ENCODE data around the gene ATP7A. TPM values are rescaled to one million over a fixed set of nuclear protein-coding genes. Genes with fewer than 3 reads are reported as not detected.

ATP7A gene
- polyA plus RNA-seq, 2 of the 4 experiments (the other 2 are of a cell fraction): 6.5 to 12.2 TPM

- ChIA-PET CTCF (no interaction called here), POLR2A (no interaction called here)
- H3K4me2 ChIP-seq: no peak overlapping the region
- H3K9me3 ChIP-seq: 0 out of 3 replicates have a peak, but pooled peaks cover 5% of the 10 kb centered on the region
- no peak overlapping the region for H3K4me3 ChIP-seq
- peaks cover 10% of the 10 kb centered on the region; the same call in 1 of the 3 replicates for H3K4me1 ChIP-seq
- FAIRE-seq: peak; percentile 49
- DNase-seq (ENCODE audit: low read depth in 1 of 2, low spot score in 1 of 2): no peak
- WGBS (ENCODE audit: missing lambda C conversion rate): 94% methylated on average over 2 of the region's 2 CpGs
- no peak for ATAC-seq
- TF ChIP-seq RFX5 (IDR thresholded peaks at IDR 0.05) (no peak), GATA3 (IDR thresholded peaks at IDR 0.05; ENCODE audit: borderline replicate concordance) (no peak), HEYL (CRISPR knock-in tag; IDR thresholded peaks at IDR 0.05) (no peak), BHLHE40 (IDR thresholded peaks at IDR 0.05; ENCODE audit: low read depth, low read length) (no peak), PBX3 (IDR thresholded peaks at IDR 0.05) (no peak), PHF8 (IDR thresholded peaks at IDR 0.05; ENCODE audit: borderline replicate concordance, low read depth) (no peak)
- no peak overlapping the region for H3K27ac ChIP-seq
Measured at GRCh38 chrX:77961063-77961462, 50.6 kb downstream of the ATP7A start.

GRCh38 chrX:77962068-77962902 is 51.8 kb downstream of the ATP7A start:
- ChIA-PET CTCF (no interaction called here), POLR2A (no interaction called here)
- peak overlapping the region; percentile 36; the same call in 1 of the 3 replicates for H3K4me2 ChIP-seq
- H3K4me3 ChIP-seq: no peak overlapping the region
- DNase-seq (ENCODE audit: low read depth in 1 of 2, low spot score in 1 of 2): no peak
- H3K27ac ChIP-seq: no peak overlapping the region
- 88% methylated on average over 13 of the region's 13 CpGs for WGBS (ENCODE audit: missing lambda C conversion rate)
- peak; percentile 18 for FAIRE-seq
- no peak for TF ChIP-seq HMGXB4 (CRISPR knock-in tag; IDR thresholded peaks at IDR 0.05; ENCODE audit: borderline replicate concordance)
- TF ChIP-seq PHF8 (IDR thresholded peaks at IDR 0.05; ENCODE audit: borderline replicate concordance, low read depth): no peak
- TF ChIP-seq FOSL2 (IDR thresholded peaks at IDR 0.05): no peak
- TF ChIP-seq FOSL2 (CRISPR knock-in tag; IDR thresholded peaks at IDR 0.05): no peak
- TF ChIP-seq GATA3 (IDR thresholded peaks at IDR 0.05; ENCODE audit: borderline replicate concordance): no peak
- no peak for TF ChIP-seq ESRRA (IDR thresholded peaks at IDR 0.05; ENCODE audit: borderline replicate concordance, low read length)
- no peak for TF ChIP-seq MAZ (IDR thresholded peaks at IDR 0.05; ENCODE audit: borderline replicate concordance, low read depth, low read length)
- TF ChIP-seq HOXB13 (CRISPR knock-in tag; IDR thresholded peaks at IDR 0.05; ENCODE audit: low read depth): no peak
- no peak for TF ChIP-seq HDAC2 (IDR thresholded peaks at IDR 0.05)
- TF ChIP-seq MYC (IDR thresholded peaks at IDR 0.05; ENCODE audit: borderline replicate concordance, low read length): no peak
- no peak for TF ChIP-seq REST (IDR thresholded peaks at IDR 0.05)
- no peak for TF ChIP-seq FOSB (CRISPR knock-in tag; IDR thresholded peaks at IDR 0.05)
- no peak for TF ChIP-seq HEYL (CRISPR knock-in tag; IDR thresholded peaks at IDR 0.05)
- TF ChIP-seq POLR2AphosphoS2 (conservative IDR thresholded peaks at IDR 0.05; ENCODE audit: low read length): no peak
- TF ChIP-seq CBX8 (IDR thresholded peaks at IDR 0.05): no peak
- no peak for TF ChIP-seq PBX3 (IDR thresholded peaks at IDR 0.05)
- no peak for TF ChIP-seq ATOH8 (CRISPR knock-in tag; IDR thresholded peaks at IDR 0.05; ENCODE audit: low read depth)
- no peak for TF ChIP-seq ELK1 (IDR thresholded peaks at IDR 0.05; ENCODE audit: low read depth, low read length)
- TF ChIP-seq TP53 (CRISPR knock-in tag; IDR thresholded peaks at IDR 0.05): no peak
- TF ChIP-seq TFCP2L1 (CRISPR knock-in tag; IDR thresholded peaks at IDR 0.05): no peak
- TF ChIP-seq MAFK (IDR thresholded peaks at IDR 0.05; ENCODE audit: partially characterized antibody): no peak
- peaks cover 10% of the 10 kb centered on the region; the same call in 1 of the 3 replicates for H3K4me1 ChIP-seq
- no peak for ATAC-seq
- 0 out of 3 replicates have a peak, but pooled peaks cover 5% of the 10 kb centered on the region for H3K9me3 ChIP-seq
